Mucosa of gallbladder (tissue), 1 donor: Measurements from ENCODE around the gene HMGCS1. TPM values are rescaled to one million over a fixed set of nuclear protein-coding genes. Genes with fewer than 3 reads are reported as not detected.
"Not testable (repeated sequence)": the region's sequence is repeated elsewhere in the genome, so short reads cannot be mapped to it uniquely, and the experiment has no call there.

ENCODE experiments used
- DNase-seq: peaks from one replicate; pipeline ENCODE4 v3.0.0-alpha.2; 2020; ENCODE audit warnings: low spot score
- total RNA-seq: library from RNA; stranded (reverse); gene quantifications from one replicate; pipeline ENCODE4 v1.2.1, GENCODE V29; 2021
- donor health status: DM: no; HTN: no; CAD: no.

HMGCS1 gene
- total RNA-seq, 1 donor from 2014 or later: 234 TPM

GRCh38 chr5:43274435-43275114 lies 38.6 kb downstream of the HMGCS1 start:
- DNase-seq: no peak

- no peak for DNase-seq
Observed at GRCh38 chr5:43273552-43273951, 39.7 kb downstream of the HMGCS1 start.

DNA sequence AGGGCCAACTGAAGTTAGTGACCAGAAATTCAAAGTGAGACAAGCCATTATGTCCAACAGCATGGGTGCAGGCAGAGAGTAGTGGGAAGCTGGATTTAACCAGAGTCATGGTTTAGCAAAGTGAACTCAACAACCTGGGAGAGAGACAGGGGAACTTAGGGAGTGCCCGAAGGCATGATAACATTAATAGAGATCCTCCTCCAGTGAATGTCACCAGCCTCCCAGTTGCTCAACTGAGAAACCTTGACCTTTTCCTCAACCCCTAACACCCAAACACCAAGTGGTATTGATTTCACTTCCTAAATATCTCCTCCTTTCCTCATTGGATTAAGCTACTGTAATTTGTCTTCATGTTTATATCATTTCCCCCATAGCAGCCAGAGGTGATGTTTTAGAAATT lies 42.6 kb downstream of the HMGCS1 start:
- no peak for DNase-seq

DNA sequence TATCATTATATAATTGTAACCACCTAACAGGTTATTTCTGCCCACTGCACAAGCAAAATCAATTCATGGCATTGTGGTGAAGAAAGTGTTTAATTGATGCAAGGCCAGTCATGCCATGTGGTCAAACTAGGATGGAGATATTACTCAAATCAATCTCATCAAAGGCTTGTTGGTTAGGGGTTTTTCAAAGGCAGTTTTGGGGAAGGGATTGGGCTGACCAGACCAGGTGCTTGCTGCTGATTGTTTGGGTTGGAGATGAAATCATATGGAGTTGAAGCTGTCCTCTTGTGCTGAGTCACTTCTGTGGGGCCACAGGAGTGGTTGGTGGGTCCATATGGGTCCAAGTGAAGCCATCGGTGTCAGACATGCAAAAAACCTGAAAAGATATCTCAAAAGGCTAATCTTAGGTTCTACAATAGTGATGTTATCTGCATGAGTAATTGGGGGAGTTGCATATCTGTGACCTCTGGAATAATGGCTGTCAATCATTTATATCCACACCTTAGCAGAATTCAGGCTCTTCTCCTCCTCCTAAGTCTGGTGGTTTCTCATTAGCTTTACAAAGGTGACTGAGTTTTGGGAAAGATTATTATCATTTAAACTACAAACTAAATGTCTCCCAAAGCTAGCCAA lies 44.9 kb downstream of the HMGCS1 start:
- DNase-seq: no peak

DNA sequence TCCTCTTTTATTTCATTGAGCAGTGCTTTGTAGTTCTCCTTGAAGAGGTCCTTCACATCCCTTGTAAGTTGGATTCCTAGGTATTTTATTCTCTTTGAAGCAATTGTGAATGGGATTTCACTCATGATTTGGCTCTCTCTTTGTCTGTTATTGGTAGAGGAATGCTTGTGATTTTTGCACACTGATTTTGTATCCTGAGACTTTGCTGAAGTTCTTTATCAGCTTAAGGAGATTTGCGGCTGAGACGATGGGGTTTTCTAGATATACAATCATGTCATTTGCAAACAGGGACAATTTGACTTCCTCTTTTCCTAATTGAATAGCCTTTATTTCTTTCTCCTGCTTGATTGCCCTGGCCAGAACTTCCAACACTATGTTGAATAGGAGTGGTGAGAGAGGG lies 50.9 kb downstream of the HMGCS1 start:
- DNase-seq: not testable (repeated sequence)

DNA sequence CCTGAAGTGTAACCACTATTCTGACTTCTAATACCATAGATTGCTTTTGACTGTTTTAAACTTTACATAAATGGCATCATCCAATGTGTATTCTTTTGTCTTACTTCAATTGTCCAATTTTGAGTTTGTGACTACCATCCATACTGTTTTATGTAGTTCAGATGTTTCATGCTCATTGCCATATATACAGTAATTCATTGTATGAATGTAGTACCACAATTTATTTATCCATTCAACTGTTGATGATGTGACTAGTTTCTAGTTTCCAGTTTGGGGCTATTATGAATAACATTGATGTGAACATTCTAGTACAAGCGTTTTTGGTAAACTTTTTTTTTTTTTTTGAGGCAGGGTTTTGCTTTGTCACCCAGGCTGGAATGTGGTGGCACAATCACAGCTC lies 55.1 kb downstream of the HMGCS1 start:
- DNase-seq: no peak

DNA sequence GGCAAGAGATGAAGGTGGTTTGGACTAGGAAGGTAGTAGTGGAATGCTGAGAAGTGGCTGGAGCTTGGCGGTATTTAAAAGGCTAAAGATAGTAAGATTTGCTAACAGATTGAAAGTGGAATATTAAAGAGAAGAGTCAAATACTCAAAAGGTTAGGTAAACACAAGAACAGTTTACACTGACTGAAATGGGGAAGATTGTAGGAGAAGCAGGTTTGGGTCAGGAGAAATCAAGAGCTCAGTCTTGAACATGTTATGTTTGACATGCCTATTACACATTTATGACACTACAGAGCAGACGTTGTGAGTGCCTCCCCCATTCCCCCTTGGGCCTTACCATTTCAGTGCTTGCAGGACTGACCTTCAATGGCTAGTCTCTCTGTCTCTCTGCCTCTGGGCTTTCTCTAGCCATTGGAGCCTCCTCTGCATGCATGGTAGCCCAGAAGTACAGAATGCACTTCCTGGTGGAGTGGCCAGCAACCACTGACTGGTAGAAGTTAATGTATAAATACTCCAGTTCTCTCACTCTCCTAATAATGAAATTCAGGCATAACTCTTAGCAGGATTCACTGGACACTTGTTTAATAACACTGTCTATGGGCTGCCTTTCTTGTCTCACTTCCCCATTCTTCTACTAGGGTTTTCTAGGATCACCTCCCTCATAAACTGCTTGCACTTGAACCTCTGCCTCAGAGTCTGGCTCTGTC lies 56.8 kb downstream of the HMGCS1 start:
- no peak for DNase-seq

DNA sequence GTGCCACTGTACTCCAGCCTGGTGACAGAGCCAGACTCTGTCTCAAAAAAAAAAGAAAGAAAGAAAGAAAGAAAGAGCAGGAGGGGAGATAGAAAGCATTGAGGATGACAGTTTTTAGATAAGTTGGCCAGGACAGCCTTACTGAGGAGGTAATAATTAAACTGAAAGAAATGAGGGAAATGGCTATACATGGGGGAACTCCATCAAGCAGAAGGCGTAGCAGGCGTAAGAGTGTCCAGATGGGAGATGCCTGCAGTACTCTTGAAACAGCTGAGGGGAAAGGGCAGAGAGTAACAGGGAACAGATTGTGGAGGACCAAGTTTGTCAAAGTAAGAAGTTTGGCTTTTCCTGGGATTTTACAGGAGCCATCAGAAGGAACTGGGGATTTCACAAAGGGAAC lies 57.5 kb downstream of the HMGCS1 start:
- DNase-seq: no peak

DNA sequence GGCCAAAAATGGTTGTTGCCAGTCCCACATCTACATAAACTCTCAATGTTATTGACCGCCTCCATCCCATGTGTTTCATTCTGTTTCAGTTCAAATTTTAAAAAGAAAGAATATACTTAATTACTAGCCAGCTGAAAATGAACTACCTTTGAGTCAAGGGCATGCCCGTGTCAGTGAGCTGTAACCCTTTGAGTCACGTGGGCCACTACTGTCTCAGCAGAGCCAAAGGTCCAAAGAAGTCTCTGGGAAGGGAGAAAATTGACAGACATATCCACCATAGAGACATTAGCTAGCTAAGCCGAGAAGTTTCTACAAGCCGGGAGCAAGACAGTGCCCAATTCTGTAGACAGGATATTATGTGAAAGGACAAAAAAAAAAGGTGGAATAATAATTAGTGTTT lies 61.5 kb downstream of the HMGCS1 start:
- no peak for DNase-seq

DNA sequence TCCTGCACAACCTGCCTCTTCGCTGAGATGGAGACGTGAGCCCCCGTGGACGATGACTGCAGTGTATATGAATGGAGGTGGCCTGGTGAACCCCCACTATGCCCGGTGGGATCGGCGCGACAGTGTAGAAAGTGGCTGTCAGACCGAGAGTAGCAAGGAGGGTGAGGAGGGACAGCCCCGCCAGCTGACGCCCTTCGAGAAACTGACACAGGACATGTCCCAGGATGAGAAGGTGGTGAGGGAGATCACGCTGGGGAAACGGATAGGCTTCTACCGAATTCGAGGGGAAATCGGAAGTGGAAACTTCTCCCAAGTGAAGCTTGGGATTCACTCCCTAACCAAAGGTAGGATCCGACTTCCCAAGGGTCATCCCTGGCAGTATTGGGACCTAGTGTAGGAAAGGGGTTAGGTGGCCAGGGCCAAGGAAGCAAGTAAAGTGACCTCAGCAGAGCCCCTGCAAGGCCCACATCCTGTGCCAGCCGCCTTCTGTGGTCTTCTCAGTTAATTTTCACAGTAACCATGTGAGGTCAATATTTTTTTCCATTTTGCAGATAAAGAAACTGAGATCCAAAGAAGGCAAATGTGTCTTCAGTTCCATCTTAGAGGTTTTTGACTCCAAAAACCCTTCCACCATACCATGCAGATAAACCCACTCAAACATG lies 67.4 kb downstream of the HMGCS1 start:
- DNase-seq: no peak

DNA sequence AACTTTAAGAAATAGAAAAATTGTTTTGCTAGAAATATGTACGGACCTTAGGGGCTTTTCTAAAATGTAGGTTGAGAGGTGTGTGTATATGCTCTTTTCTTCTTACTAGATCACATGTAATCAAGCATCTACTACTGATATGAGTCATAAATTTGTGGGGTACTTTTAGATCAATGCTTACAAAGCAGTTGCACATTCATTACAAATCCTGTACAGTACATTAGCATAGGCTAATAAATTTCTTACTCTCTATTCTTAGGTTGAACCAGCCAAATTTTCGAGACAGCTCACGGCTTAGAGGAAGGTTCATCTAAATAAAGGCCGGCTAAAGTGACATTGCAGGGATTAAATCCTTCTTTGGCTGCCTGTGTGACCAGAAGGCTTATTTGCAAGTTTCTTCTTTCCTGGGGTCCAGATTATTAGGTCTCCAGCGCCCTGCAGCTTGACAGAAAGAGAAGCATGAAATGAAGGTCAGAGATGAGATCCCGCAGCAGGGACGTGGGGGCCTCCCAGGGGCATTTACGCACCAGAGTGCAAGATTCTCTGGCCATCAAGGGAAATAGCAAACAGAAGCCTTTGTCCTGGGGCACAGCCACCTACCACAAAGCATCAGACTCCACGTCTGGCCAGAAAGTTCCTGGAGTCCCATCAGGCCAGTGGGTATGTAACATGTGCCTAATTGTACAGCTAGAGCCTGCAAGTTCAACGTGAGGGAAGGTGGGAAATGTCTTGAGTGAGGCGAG lies 68.2 kb downstream of the HMGCS1 start:
- no peak for DNase-seq

- DNase-seq: no peak
Observed at GRCh38 chr5:43243270-43243669, 69.9 kb downstream of the HMGCS1 start.

- no peak for DNase-seq
Observed at GRCh38 chr5:43242196-43242595, 71.0 kb downstream of the HMGCS1 start.

Other genes starting within 250 kb of the HMGCS1 start
- gene ZNF131, start 192.5 kb downstream of the HMGCS1 start, total RNA-seq: 22.8 TPM
- 0.26 TPM for gene NIM1K, start 121.2 kb downstream of the HMGCS1 start, total RNA-seq
- 32.3 TPM for gene CCL28, start 99.0 kb upstream of the HMGCS1 start, total RNA-seq
- gene TMEM267, start 170.5 kb upstream of the HMGCS1 start, total RNA-seq: 8.6 TPM
- gene C5orf34, start 201.7 kb upstream of the HMGCS1 start, total RNA-seq: 0.69 TPM
- 74.9 TPM for gene PAIP1, start 243.7 kb upstream of the HMGCS1 start, total RNA-seq